Measurements from ENCODE around the gene PDE6D. TPM values are rescaled to one million over a fixed set of nuclear protein-coding genes. Genes with fewer than 3 reads are reported as not detected.
A peak's percentile ranks its signal among the peaks of the same experiment; 100 is the strongest.

PDE6D gene
- total RNA-seq, 1 experiment from 2014 or later = 30.6 TPM

DNA sequence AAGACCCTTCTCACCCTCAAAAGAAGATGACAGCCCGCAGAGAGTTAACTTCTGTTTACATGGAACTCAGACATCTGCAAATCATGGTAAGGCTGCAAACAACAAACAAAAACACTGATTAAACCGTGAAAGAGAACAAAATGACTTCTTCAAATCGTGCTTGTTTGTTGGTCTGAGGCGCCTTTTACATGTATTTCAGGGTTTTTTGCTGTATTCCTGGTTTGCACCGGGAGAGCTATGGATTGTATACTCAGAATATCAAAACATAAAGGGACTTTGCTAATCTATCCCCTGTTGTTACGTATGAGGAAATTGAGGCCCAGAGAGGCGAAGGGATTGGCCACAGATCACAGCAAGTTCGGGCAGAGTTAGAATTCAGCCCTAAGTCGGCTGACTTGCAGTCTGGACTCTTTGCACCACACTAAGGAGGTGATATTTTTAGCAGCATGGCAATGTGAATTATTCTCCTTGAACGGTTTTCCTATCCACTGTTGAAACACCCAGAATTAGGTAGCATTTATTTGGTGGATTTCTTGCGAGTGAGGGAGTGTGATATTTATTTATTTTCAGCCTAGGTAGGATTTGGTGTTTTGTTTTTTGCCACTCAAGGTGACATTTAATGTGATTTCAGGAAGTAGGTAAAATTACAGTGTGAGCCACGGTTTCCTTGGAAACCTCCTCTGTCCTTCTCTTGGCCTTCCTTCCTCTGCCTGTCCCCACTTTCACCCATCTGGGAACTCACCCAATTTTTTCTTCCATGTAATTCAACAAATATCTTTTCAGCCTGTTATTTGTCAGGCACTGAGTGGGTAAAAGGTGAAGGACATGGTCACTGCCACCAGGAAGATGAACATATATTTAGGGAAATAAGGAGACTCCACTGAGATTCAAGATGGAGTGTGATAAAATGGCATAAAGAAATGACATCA, 980 bp upstream of the PDE6D start:
- H3K9me3 Mint-ChIP-seq (ENCODE audit: low read depth, unreplicated experiment) = no peaks in the 10 kb centered on the region
- H3K27me3 Mint-ChIP-seq (ENCODE audit: unreplicated experiment) = no peaks in the 10 kb centered on the region
- BruUV-seq (replicated peaks) = TSS peak; percentile 35
- H3K27ac Mint-ChIP-seq (ENCODE audit: unreplicated experiment) = peak overlapping the region; percentile 86
- H3K36me3 Mint-ChIP-seq (ENCODE audit: insufficient read depth, unreplicated experiment) = peaks cover 49% of the 10 kb centered on the region
- intact Hi-C loops (cut with micrococcal nuclease; ENCODE audit: unreplicated experiment) = no loop called here
- H3K4me3 Mint-ChIP-seq (ENCODE audit: low read depth, unreplicated experiment) = peak overlapping the region; percentile 94
- TF ChIP-seq, protein P1, sequence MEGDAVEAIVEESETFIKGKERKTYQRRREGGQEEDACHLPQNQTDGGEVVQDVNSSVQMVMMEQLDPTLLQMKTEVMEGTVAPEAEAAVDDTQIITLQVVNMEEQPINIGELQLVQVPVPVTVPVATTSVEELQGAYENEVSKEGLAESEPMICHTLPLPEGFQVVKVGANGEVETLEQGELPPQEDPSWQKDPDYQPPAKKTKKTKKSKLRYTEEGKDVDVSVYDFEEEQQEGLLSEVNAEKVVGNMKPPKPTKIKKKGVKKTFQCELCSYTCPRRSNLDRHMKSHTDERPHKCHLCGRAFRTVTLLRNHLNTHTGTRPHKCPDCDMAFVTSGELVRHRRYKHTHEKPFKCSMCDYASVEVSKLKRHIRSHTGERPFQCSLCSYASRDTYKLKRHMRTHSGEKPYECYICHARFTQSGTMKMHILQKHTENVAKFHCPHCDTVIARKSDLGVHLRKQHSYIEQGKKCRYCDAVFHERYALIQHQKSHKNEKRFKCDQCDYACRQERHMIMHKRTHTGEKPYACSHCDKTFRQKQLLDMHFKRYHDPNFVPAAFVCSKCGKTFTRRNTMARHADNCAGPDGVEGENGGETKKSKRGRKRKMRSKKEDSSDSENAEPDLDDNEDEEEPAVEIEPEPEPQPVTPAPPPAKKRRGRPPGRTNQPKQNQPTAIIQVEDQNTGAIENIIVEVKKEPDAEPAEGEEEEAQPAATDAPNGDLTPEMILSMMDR (IDR thresholded peaks at IDR 0.05; ENCODE audit: unreplicated experiment) = no peak
- H3K4me1 Mint-ChIP-seq (ENCODE audit: low read depth, unreplicated experiment) = peaks cover 31% of the 10 kb centered on the region
- CTCF ChIA-PET = interaction anchor here (1.2 kb wide), 1 partner anchor 11 kb away, joined by 4 read pairs; no protein-coding TSS in a partner anchor
- DNase-seq = peak; percentile 12

DNA sequence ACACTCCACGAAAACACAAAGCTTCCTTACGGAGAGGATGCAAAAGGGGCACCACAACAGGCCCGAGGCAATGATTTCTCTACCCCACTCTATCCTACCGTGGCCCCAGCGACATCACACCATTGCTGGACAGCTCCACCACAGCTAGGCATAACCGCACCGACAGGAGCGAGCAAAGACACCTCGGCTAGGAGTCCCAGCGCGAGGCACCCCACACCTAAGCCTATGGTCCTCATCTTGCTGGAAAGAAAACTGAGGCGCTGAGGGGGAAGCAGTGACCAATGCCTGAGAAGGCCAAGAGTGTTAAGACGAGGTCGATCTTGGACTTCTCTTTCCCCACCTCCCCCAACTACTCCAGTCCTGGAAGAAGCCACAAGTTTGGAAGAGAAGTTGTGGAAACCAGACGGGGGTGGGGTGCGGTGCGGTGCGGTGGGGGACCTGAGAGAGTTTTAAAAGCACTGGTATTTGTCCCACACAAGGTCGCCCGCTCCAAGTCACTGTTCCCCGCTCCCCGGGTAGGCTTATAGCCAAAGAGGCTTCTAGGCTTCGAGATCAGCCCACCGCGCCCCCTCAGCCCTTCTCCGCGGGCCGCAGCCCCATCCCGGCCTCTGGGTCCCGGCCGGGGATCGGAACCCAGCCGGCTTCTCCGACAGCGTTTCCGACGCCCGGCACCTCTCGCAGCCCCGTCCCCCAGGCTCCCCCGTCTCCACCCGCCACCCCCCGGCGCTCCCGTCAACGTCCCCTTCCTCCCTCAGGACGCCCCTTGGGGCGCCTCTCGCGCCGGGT, 766 bp downstream of the PDE6D start:
- TF ChIP-seq, protein P1 (IDR thresholded peaks at IDR 0.05; ENCODE audit: unreplicated experiment) = no peak
- Mint-ChIP-seq H3K4me1 (ENCODE audit: low read depth, unreplicated experiment) (peaks cover 25% of the 10 kb centered on the region), H3K36me3 (ENCODE audit: insufficient read depth, unreplicated experiment) (peaks cover 32% of the 10 kb centered on the region), H3K27me3 (ENCODE audit: unreplicated experiment) (no peaks in the 10 kb centered on the region), H3K27ac (ENCODE audit: unreplicated experiment) (peak overlapping the region; percentile 86), H3K9me3 (ENCODE audit: low read depth, unreplicated experiment) (no peaks in the 10 kb centered on the region), H3K4me3 (ENCODE audit: low read depth, unreplicated experiment) (peak overlapping the region; percentile 94)
- CTCF ChIA-PET = interaction anchor here (0.6 kb wide), 1 partner anchor 15 kb away, joined by 3 read pairs; no protein-coding TSS in a partner anchor
- intact Hi-C loops (cut with micrococcal nuclease; ENCODE audit: unreplicated experiment) = no loop called here
- DNase-seq = peak; percentile 27
- no TSS peak for BruUV-seq (replicated peaks)

DNA sequence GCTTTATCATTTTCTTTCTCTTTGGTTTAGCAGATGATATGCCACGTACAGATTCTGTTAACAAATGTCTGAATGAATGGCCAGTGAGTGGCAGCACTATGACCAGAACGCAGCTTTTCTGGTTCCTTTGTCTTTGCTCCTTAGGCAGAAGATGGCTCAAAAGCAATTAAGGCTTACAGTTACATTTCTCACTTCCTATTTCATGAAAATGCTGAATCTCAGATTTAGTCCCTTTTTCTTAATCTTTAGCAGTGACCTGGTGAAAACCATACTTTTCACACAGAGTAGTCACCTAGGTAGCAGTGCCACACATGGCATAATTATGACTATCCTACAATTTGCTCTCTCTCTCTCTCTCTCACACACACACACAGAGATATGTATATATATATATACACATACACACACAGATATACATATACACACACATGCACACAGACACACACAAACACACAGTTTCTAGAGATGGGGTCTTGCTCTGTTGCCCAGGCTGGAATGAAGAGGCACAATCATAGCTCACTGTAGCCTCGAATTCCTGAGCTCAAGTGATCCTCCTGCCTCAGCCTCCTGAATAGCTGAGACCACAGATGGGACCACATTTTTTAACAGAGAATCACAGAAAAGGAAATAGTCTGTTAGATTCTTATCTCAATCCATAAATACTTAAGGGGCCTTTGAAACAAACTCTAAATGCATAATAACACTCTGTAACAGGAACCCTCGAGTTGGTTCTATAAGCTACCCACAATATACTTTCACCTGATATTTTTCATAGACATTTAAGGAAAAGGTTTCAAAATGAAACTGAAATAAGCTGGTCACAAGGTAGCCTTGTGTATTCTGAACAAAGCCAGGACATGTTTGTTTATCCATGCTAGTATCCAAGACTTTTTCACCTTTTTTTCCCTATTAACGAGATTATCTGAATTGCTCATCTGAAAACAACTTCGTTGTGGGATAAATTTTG, 11.6 kb downstream of the PDE6D start:
- H3K36me3 Mint-ChIP-seq (ENCODE audit: insufficient read depth, unreplicated experiment) = no peaks in the 10 kb centered on the region
- H3K27ac Mint-ChIP-seq (ENCODE audit: unreplicated experiment) = no peak overlapping the region
- TF ChIP-seq, protein P1 (IDR thresholded peaks at IDR 0.05; ENCODE audit: unreplicated experiment) = no peak
- peaks cover 16% of the 10 kb centered on the region for H3K4me1 Mint-ChIP-seq (ENCODE audit: low read depth, unreplicated experiment)
- no peak for DNase-seq
- CTCF ChIA-PET = no interaction called here
- H3K27me3 Mint-ChIP-seq (ENCODE audit: unreplicated experiment) = no peaks in the 10 kb centered on the region
- H3K4me3 Mint-ChIP-seq (ENCODE audit: low read depth, unreplicated experiment) = no peak overlapping the region
- intact Hi-C loops (cut with micrococcal nuclease; ENCODE audit: unreplicated experiment) = no loop called here
- no peaks in the 10 kb centered on the region for H3K9me3 Mint-ChIP-seq (ENCODE audit: low read depth, unreplicated experiment)
- no TSS peak for BruUV-seq (replicated peaks)

Data from Calu3 (cell line).